D721Med (cell line): ENCODE results near the gene TENT5D.
"Not testable (repeated sequence)": the region's sequence is repeated elsewhere in the genome, so short reads cannot be mapped to it uniquely, and the experiment has no call there.

Source experiments
- DNase-seq: peaks from one replicate; pipeline ENCODE4 v3.0.0; 2011; ENCODE audit warnings: low spot score; ENCODE audit not compliant: insufficient read length
- FAIRE-seq: peaks from 2 replicates; lab custom pipeline; 2011; peaks lifted over from hg19 to GRCh38; lab: Jason Lieb, UNC
- TF ChIP-seq, protein P1 (sequence below): IDR thresholded peaks from 2 replicates; pipeline ENCODE4 v1.5.1; 2012; ENCODE audit warnings: mild to moderate bottlenecking, control low read depth; ENCODE audit not compliant: insufficient read depth; ENCODE audit errors: missing control alignments

The TENT5D gene

DNA sequence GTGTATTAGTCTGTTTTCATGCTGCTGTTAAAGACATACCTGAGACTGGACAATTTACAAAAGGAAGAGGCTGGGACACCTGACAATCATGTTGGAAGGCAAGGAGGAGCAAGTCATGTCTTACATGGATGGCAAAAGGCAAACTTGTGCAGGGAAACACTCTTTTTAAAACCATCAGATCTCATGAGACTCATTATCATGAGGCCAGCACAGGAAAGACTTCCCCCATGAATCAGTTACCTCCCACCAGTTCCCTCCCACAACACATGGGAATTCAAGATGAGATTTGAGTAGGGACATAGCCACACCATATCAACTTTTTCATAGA, 11.2 kb downstream of the TENT5D start:
- DNase-seq (no peak), FAIRE-seq (no peak)
- TF ChIP-seq, protein P1, sequence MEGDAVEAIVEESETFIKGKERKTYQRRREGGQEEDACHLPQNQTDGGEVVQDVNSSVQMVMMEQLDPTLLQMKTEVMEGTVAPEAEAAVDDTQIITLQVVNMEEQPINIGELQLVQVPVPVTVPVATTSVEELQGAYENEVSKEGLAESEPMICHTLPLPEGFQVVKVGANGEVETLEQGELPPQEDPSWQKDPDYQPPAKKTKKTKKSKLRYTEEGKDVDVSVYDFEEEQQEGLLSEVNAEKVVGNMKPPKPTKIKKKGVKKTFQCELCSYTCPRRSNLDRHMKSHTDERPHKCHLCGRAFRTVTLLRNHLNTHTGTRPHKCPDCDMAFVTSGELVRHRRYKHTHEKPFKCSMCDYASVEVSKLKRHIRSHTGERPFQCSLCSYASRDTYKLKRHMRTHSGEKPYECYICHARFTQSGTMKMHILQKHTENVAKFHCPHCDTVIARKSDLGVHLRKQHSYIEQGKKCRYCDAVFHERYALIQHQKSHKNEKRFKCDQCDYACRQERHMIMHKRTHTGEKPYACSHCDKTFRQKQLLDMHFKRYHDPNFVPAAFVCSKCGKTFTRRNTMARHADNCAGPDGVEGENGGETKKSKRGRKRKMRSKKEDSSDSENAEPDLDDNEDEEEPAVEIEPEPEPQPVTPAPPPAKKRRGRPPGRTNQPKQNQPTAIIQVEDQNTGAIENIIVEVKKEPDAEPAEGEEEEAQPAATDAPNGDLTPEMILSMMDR = no peak

DNA sequence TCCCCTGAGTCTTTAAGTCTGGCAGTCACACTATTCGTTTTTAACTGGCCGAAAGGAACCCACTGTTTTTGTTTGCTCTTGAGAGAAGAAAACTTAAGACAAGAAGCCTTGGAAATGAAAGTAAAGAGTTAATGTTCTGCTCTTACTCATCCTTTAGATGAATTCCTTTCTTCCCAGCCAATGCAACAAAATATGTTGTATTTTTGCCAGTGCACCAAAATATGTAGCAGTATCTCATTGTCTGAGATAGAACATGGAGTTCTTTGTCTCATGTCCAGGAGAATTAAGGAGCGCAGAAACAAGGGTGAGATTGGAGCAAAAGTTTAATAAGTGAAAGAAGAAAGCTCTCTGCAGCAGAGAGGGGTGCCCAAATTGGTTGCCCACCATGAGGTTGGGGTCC, 12.2 kb downstream of the TENT5D start:
- TF ChIP-seq, protein P1 = no peak
- FAIRE-seq (no peak), DNase-seq (no peak)

DNA sequence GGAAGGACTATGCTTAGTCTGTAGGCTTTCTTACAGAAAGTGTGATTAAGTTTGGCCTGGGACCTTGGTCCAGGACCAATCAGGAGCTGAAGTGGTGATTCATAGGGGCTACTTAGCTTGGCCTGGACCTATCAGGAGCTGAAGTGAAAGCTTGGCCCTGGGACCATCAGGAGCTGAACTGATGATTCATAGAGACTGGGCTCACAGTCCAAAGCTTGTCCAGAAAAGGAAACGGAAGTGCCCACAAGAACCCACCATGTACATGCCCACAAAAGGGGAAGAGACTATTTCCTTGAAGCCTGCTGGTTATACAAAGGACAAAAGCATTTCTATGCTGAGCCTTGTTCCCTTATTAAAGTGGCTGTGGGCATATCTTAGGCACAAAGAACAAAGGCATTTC, 12.6 kb downstream of the TENT5D start:
- DNase-seq (no peak), FAIRE-seq (no peak)
- TF ChIP-seq, protein P1 = no peak

DNA sequence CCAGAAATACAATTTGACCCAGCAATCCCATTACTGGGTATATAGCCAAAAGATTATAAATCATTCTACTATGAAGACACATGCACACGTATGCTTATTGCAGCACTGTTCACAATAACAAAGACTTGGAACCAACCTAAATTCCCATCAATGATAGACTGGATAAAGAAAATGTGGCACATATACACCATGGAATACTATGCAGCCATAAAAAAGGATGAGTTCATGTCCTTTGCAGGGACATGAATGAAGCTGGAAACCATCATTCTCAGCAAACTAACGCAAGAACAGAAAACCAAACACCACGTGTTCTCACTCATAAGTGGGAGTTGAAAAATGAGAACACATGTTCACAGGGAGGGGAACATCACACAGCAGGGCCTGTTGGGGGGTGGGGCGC, 47.9 kb downstream of the TENT5D start:
- FAIRE-seq = not testable (repeated sequence)

DNA sequence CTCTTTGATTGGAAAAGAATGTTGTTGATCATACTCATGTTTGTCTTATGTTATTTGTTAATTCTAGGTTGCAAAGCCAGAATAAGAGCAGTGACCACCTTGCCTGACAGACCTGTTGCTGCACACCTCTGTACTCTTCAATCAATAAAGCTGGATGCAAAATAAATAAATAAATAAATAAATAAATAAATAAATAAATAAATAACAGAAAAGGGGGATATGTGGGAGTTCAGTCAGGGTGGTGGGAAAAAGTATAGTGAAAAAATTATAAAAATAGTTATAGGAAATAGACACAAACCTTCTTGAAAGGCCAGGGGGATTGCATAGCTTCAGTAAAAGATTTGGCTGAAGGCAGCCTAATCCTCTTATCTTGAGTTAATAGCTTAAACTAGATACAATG, 51.3 kb downstream of the TENT5D start:
- FAIRE-seq = no peak
- no peak for DNase-seq
- TF ChIP-seq, protein P1 = no peak

More for the DNA sequence above, 47.9 kb downstream of the TENT5D start:
- DNase-seq = not testable (repeated sequence)

DNA sequence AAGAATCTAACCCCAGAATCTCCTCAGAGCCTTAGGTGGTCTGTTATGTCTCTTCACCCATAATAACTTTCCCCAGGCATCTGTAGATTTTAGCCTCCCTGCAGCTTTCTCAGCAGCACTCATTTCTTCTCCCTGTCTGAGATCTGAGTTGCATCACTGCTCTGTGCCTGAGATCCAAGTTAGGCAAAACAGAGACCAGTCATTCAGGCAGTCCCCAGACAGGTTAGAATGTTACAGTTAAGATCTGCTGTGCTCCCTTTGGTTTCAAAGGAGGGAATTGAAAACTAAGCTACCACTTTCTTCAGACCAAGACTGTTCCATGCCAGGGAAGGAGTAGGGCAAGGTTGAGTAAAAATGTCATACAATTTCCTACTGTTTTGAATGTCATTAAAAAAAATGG, 65.3 kb downstream of the TENT5D start:
- no peak for FAIRE-seq
- TF ChIP-seq, protein P1 = no peak

DNA sequence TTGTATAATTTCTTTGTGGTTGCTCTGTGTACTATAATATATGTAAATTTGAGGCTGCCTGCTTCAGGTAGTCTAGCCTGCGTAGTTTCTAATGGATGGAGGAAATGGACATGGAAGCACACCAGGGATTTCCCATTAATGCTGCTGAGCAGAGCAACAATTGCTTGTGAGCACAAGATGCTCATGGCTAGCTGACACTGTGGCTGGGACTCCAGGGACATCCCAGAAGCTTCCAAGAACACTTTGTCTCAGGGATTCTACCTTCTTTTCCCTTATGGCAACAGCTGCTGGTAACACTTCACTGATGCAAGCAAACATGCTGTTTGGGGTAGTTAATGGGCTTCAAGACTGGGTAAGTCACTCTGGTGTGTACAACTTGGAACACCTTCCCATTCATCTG, 66.1 kb downstream of the TENT5D start:
- TF ChIP-seq, protein P1 = no peak
- FAIRE-seq (no peak), DNase-seq (no peak)

More for the DNA sequence above, 65.3 kb downstream of the TENT5D start:
- DNase-seq = no peak

DNA sequence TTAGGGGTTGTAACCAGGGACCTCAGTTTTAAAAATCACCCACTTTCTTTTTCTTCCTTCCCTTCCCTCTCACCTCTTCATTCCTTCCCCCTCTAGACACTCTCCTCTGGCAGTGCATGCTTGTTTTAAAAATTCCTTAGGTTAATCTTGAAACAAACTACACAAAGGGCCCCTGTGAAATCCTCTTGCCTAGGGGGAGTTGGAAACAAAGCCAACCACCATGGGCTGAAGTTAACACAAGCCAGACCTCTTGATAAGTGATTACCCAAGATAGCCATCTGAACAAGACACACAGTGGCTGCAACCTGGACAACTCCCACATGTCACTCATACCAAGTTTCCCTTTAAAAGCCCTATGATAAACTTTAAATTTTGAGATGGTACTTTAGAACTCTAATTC, 68.9 kb downstream of the TENT5D start:
- TF ChIP-seq, protein P1 = no peak
- FAIRE-seq (no peak), DNase-seq (no peak)
